Subcutaneous abdominal adipose tissue (tissue), 5 donors: ENCODE results near the gene ATG12.
"Not testable (repeated sequence)": the region's sequence is repeated elsewhere in the genome, so short reads cannot be mapped to it uniquely, and the experiment has no call there.

Experiments used
- H3K27ac ChIP-seq: one replicate; pipeline ENCODE4 v1.7.0; 2013; ENCODE audit warnings: low read depth, mild to moderate bottlenecking, inconsistent platforms, low read length, moderate library complexity
- H3K27me3 ChIP-seq, 5 donors: one replicate each; pipeline ENCODE4 v1.7.0; 2013; ENCODE audit warnings: low read length in 5 of 5, inconsistent platforms in 1 of 5; ENCODE audit not compliant: control insufficient read depth in 5 of 5, insufficient read depth in 4 of 5
- H3K36me3 ChIP-seq, 5 donors: one replicate each; pipeline ENCODE4 v1.7.0; 2013; ENCODE audit warnings: low read length in 5 of 5; ENCODE audit not compliant: control insufficient read depth in 5 of 5, insufficient read depth in 5 of 5
- H3K4me1 ChIP-seq, 5 donors: one replicate each; pipeline ENCODE4 v1.7.0; 2013; ENCODE audit warnings: low read length in 5 of 5, mild to moderate bottlenecking in 3 of 5, moderate library complexity in 1 of 5; ENCODE audit not compliant: control insufficient read depth in 5 of 5, insufficient read depth in 5 of 5
- H3K4me3 ChIP-seq, 5 donors: one replicate each; pipeline ENCODE4 v1.7.0; 2013; ENCODE audit warnings: low read length in 5 of 5, low read depth in 1 of 5
- H3K9ac ChIP-seq, 5 donors: one replicate each; pipeline ENCODE4 v1.7.0; 2013; ENCODE audit warnings: low read length in 5 of 5, mild to moderate bottlenecking in 4 of 5, moderate library complexity in 3 of 5
- H3K9me3 ChIP-seq, 5 donors: one replicate each; pipeline ENCODE4 v1.7.0; 2013; ENCODE audit warnings: low read length in 5 of 5; ENCODE audit not compliant: control insufficient read depth in 5 of 5
- donor health status: healthy.
- donor health status: healthy.
- donor health status: healthy.
- donor health status: healthy.
- donor health status: healthy.

Gene ATG12

GRCh38 chr5:115811406-115811805, 30.0 kb downstream of the ATG12 start:
- H3K27ac ChIP-seq: peak overlapping the region; percentile 20

GRCh38 chr5:115810761-115811160, 30.6 kb downstream of the ATG12 start:
- H3K4me1 ChIP-seq: peaks cover 0 to 48% (median 28%) of the 10 kb centered on the region in 5 donors
- H3K36me3 ChIP-seq: peaks cover 0 to 47% (median 14%) of the 10 kb centered on the region in 5 donors
- H3K27me3 ChIP-seq: peaks cover 0 to 18% (median 3%) of the 10 kb centered on the region in 5 donors
- H3K4me3 ChIP-seq: no peak overlapping the region
- H3K9ac ChIP-seq: peak overlapping the region in 1 of 5 donors; percentile 25
- no peaks in the 10 kb centered on the region for H3K9me3 ChIP-seq
- peak overlapping the region; percentile 47 for H3K27ac ChIP-seq

More at GRCh38 chr5:115811406-115811805, 30.0 kb downstream of the ATG12 start:
- Histone ChIP-seq H3K36me3 (peaks cover 0 to 41% (median 12%) of the 10 kb centered on the region in 5 donors), H3K27me3 (peaks cover 0 to 23% (median 5%) of the 10 kb centered on the region in 5 donors), H3K9ac (no peak overlapping the region), H3K4me1 (peaks cover 0 to 54% (median 34%) of the 10 kb centered on the region in 5 donors), H3K9me3 (no peaks in the 10 kb centered on the region), H3K4me3 (no peak overlapping the region)

GRCh38 chr5:115809946-115810345, 31.4 kb downstream of the ATG12 start:
- Histone ChIP-seq H3K36me3 (peaks cover 0 to 55% (median 20%) of the 10 kb centered on the region in 5 donors), H3K9ac (no peak overlapping the region), H3K27me3 (peaks cover 0 to 11% (median 3%) of the 10 kb centered on the region in 5 donors), H3K9me3 (no peaks in the 10 kb centered on the region), H3K4me3 (no peak overlapping the region), H3K4me1 (peaks cover 0 to 40% (median 20%) of the 10 kb centered on the region in 5 donors), H3K27ac (peak overlapping the region; percentile 47)

- not testable (repeated sequence) for H3K9me3 ChIP-seq
These were observed 33.3 kb downstream of the ATG12 start for GRCh38 chr5:115808066-115808465.

GRCh38 chr5:115807654-115808052, 33.7 kb downstream of the ATG12 start:
- H3K9ac ChIP-seq: no peak overlapping the region
- no peaks in the 10 kb centered on the region for H3K27me3 ChIP-seq
- H3K9me3 ChIP-seq: no peaks in the 10 kb centered on the region
- no peak overlapping the region for H3K4me3 ChIP-seq
- peaks cover 0 to 19% (median 3%) of the 10 kb centered on the region in 5 donors for H3K4me1 ChIP-seq
- H3K36me3 ChIP-seq: peaks cover 0 to 65% (median 27%) of the 10 kb centered on the region in 5 donors
- peak overlapping the region; percentile 32 for H3K27ac ChIP-seq

More at GRCh38 chr5:115808066-115808465, 33.3 kb downstream of the ATG12 start:
- Histone ChIP-seq H3K4me1 (peaks cover 0 to 23% (median 3%) of the 10 kb centered on the region in 5 donors), H3K27ac (peak overlapping the region; percentile 16), H3K36me3 (peaks cover 0 to 64% (median 27%) of the 10 kb centered on the region in 5 donors)
- not testable (repeated sequence) for H3K27me3 ChIP-seq, H3K9ac ChIP-seq, H3K4me3 ChIP-seq

- peak overlapping the region; percentile 32 for H3K27ac ChIP-seq
- H3K4me3 ChIP-seq: no peak overlapping the region
- peaks cover 0 to 19% (median 3%) of the 10 kb centered on the region in 5 donors for H3K4me1 ChIP-seq
- H3K27me3 ChIP-seq: no peaks in the 10 kb centered on the region
- peaks cover 0 to 61% (median 27%) of the 10 kb centered on the region in 5 donors for H3K36me3 ChIP-seq
- H3K9me3 ChIP-seq: no peaks in the 10 kb centered on the region
- H3K9ac ChIP-seq: peak overlapping the region in 1 of 5 donors; percentile 14
These were observed 34.2 kb downstream of the ATG12 start for GRCh38 chr5:115806986-115807653.

- Histone ChIP-seq H3K27me3 (no peaks in the 10 kb centered on the region), H3K9me3 (no peaks in the 10 kb centered on the region), H3K4me3 (no peak overlapping the region), H3K4me1 (peaks cover 0 to 24% (median 12%) of the 10 kb centered on the region in 5 donors), H3K9ac (no peak overlapping the region), H3K36me3 (peaks cover 0 to 30% (median 18%) of the 10 kb centered on the region in 5 donors), H3K27ac (no peak overlapping the region)
These were observed 39.4 kb downstream of the ATG12 start for GRCh38 chr5:115801984-115802383.

GRCh38 chr5:115801152-115801551, 40.2 kb downstream of the ATG12 start:
- H3K9me3 ChIP-seq: no peaks in the 10 kb centered on the region
- peaks cover 0 to 22% (median 15%) of the 10 kb centered on the region in 5 donors for H3K36me3 ChIP-seq
- no peaks in the 10 kb centered on the region for H3K27me3 ChIP-seq
- H3K27ac ChIP-seq: no peak overlapping the region
- peaks cover 0 to 30% (median 19%) of the 10 kb centered on the region in 5 donors for H3K4me1 ChIP-seq
- no peak overlapping the region for H3K9ac ChIP-seq
- H3K4me3 ChIP-seq: no peak overlapping the region

GRCh38 chr5:115800108-115800507, 41.3 kb downstream of the ATG12 start:
- Histone ChIP-seq H3K36me3 (peaks cover 0 to 12% (median 7%) of the 10 kb centered on the region in 5 donors), H3K4me1 (peaks cover 0 to 34% (median 21%) of the 10 kb centered on the region in 5 donors), H3K4me3 (no peak overlapping the region), H3K27ac (no peak overlapping the region), H3K9me3 (no peaks in the 10 kb centered on the region), H3K9ac (no peak overlapping the region), H3K27me3 (no peaks in the 10 kb centered on the region)

GRCh38 chr5:115798252-115798651, 43.1 kb downstream of the ATG12 start:
- peak overlapping the region; percentile 73 for H3K27ac ChIP-seq
- H3K9me3 ChIP-seq: no peaks in the 10 kb centered on the region

More at GRCh38 chr5:115798252-115798651, 43.1 kb downstream of the ATG12 start:
- Histone ChIP-seq H3K4me3 (no peak overlapping the region), H3K36me3 (peaks cover 0 to 4% (median 0%) of the 10 kb centered on the region in 5 donors), H3K27me3 (no peaks in the 10 kb centered on the region), H3K4me1 (peaks cover 0 to 34% (median 21%) of the 10 kb centered on the region in 5 donors), H3K9ac (no peak overlapping the region)
